IMR-90 (cell line): Measurements from ENCODE around the gene FDX1. TPM values are rescaled to one million over a fixed set of nuclear protein-coding genes. Genes with fewer than 3 reads are reported as not detected.
"Not testable (repeated sequence)": the region's sequence is repeated elsewhere in the genome, so short reads cannot be mapped to it uniquely, and the experiment has no call there.

Experiments used
- ATAC-seq: fragments of 200-7000 bp; cut with Tn5 transposase; 2 replicates; pipeline ENCODE4 v1.9.1; 2020; ENCODE audit warnings: low read depth, mild to moderate bottlenecking, moderate library complexity
- BruUV-seq: library from RNA; stranded (reverse); fragments of 400-500 nt; replicated peaks from 2 replicates; lab custom pipeline; 2021; lab: Mats Ljungman, UMichigan
- CTCF ChIA-PET: fragments of 300-600 bp; formaldehyde crosslinking; extraction: SDS; loops from one replicate; lab custom pipeline; 2021; ENCODE audit warnings: antibody characterized with exemption; lab: Yijun Ruan, JAX
- POLR2A ChIA-PET: fragments of 300-600 bp; sonication (Branson Sonifier 250); formaldehyde crosslinking; loops from one replicate; lab custom pipeline; 2022; ENCODE audit warnings: antibody characterized with exemption; ENCODE audit not compliant: unreplicated experiment; lab: Charles Lee
- DNase-seq: peaks from one replicate; pipeline ENCODE4 v3.0.0; 2013
- H2AFZ ChIP-seq: replicated peaks from 2 replicates; pipeline ENCODE3; 2013; ENCODE audit warnings: low read length, mild to moderate bottlenecking; ENCODE audit not compliant: poor library complexity
- H2AK5ac ChIP-seq: 2 replicates; pipeline ENCODE4 v1.6.1; 2013; ENCODE audit warnings: low read depth, low read length, inconsistent platforms
- H2AK9ac ChIP-seq: replicated peaks from 2 replicates; pipeline ENCODE3; 2013; ENCODE audit warnings: mild to moderate bottlenecking, low read depth, low read length, moderate library complexity; ENCODE audit not compliant: poor library complexity
- H2BK120ac ChIP-seq: 2 replicates; pipeline ENCODE4 v1.6.1; 2013; ENCODE audit warnings: low read depth, low read length, inconsistent platforms
- H2BK15ac ChIP-seq: 3 replicates; pipeline ENCODE4 v1.6.1; 2013; ENCODE audit warnings: low read depth, low read length, inconsistent platforms
- H2BK20ac ChIP-seq: 2 replicates; pipeline ENCODE4 v1.6.1; 2013; ENCODE audit warnings: low read depth, mild to moderate bottlenecking, inconsistent platforms, low read length, moderate library complexity
- H2BK5ac ChIP-seq: 2 replicates; pipeline ENCODE4 v1.6.1; 2013; ENCODE audit warnings: mild to moderate bottlenecking, low read depth, low read length, inconsistent platforms; ENCODE audit not compliant: poor library complexity, severe bottlenecking
- H3K14ac ChIP-seq: replicated peaks from 2 replicates; pipeline ENCODE4 v1.6.1; 2013; ENCODE audit warnings: low read depth, low read length, inconsistent platforms
- H3K18ac ChIP-seq: 2 replicates; pipeline ENCODE4 v1.6.1; 2013; ENCODE audit warnings: low read depth, low read length, control low read depth
- H3K23ac ChIP-seq: 2 replicates; pipeline ENCODE4 v1.6.1; 2013; ENCODE audit warnings: low read depth, low read length, inconsistent platforms
- H3K27ac ChIP-seq: 2 replicates; pipeline ENCODE4 v1.5.1; 2013; ENCODE audit warnings: mild to moderate bottlenecking, control low read depth, low read length; ENCODE audit not compliant: insufficient read depth
- H3K27me3 ChIP-seq: 2 replicates; pipeline ENCODE4 v1.6.1; 2013; ENCODE audit warnings: low read length; ENCODE audit not compliant: control insufficient read depth, insufficient read depth
- H3K36me3 ChIP-seq: 2 replicates; pipeline ENCODE4 v1.6.1; 2013; ENCODE audit warnings: low read length, mixed read lengths; ENCODE audit not compliant: control insufficient read depth, insufficient read depth
- H3K4ac ChIP-seq: 2 replicates; pipeline ENCODE4 v1.6.1; 2013; ENCODE audit warnings: low read depth, low read length, inconsistent platforms
- H3K4me1 ChIP-seq: 2 replicates; pipeline ENCODE4 v1.6.1; 2013; ENCODE audit warnings: low read length, mixed read lengths; ENCODE audit not compliant: control insufficient read depth, insufficient read depth
- H3K4me2 ChIP-seq: 2 replicates; pipeline ENCODE4 v1.6.1; 2013; ENCODE audit warnings: low read depth, mild to moderate bottlenecking, control low read depth, low read length, moderate library complexity
- H3K4me3 ChIP-seq: 2 replicates; pipeline ENCODE4 v1.5.1; 2013; ENCODE audit warnings: low read depth, mild to moderate bottlenecking, control low read depth, low read length, moderate library complexity; ENCODE audit not compliant: insufficient read depth
- H3K56ac ChIP-seq: 2 replicates; pipeline ENCODE4 v1.6.1; 2013; ENCODE audit warnings: low read length, inconsistent platforms; ENCODE audit not compliant: insufficient read depth; ENCODE audit errors: extremely low read depth
- H3K79me1 ChIP-seq, 2 experiments: 2 replicates each; pipeline ENCODE4 v1.6.1; 2013; ENCODE audit warnings: low read length in 2 of 2, inconsistent platforms in 1 of 2, low read depth in 1 of 2
- H3K9ac ChIP-seq: 2 replicates; pipeline ENCODE4 v1.6.1; 2013; ENCODE audit warnings: low read depth, low read length, control low read depth
- H3K9me1 ChIP-seq: 2 replicates; pipeline ENCODE4 v1.6.1; 2013; ENCODE audit warnings: low read length, inconsistent platforms; ENCODE audit not compliant: insufficient read depth
- H3K9me3 ChIP-seq: 2 replicates; pipeline ENCODE4 v1.6.1; 2013; ENCODE audit warnings: low read length; ENCODE audit not compliant: control insufficient read depth, insufficient read depth
- H4K20me1 ChIP-seq: 2 replicates; pipeline ENCODE4 v1.6.1; 2013; ENCODE audit warnings: low read length, inconsistent platforms; ENCODE audit not compliant: insufficient read depth
- H4K5ac ChIP-seq: 2 replicates; pipeline ENCODE4 v1.6.1; 2013; ENCODE audit warnings: mild to moderate bottlenecking, low read depth, low read length, control low read depth
- H4K8ac ChIP-seq, 2 experiments: 2 replicates each; pipeline ENCODE4 v1.6.1; 2013; ENCODE audit warnings: low read depth in 2 of 2, low read length in 2 of 2, control low read depth in 1 of 2, inconsistent platforms in 1 of 2
- H4K91ac ChIP-seq: 2 replicates; pipeline ENCODE4 v1.6.1; 2013; ENCODE audit warnings: low read depth, low read length, inconsistent platforms; ENCODE audit not compliant: insufficient read depth
- WGBS, 2 experiments: methylation state at CpG; one replicate each; pipeline versions ENCODE4 v1.1.5 to v1.1.7; 2013; ENCODE audit warnings: missing lambda C conversion rate in 2 of 2; ENCODE audit not compliant: insufficient read length in 1 of 2; ENCODE audit errors: extremely low coverage in 2 of 2; 5-methylcytosine and 5-hydroxymethylcytosine counted together
- dilution Hi-C: fragments of 300-500 bp; cut with HindIII; formaldehyde crosslinking; loops from one replicate; pipeline ENCODE4 v1.14.3; 2018; ENCODE audit warnings: low sequenced_read_pairs; ENCODE audit not compliant: unreplicated experiment
- in situ Hi-C: fragments of 300-500 bp; cut with MboI; formaldehyde crosslinking; loops from 3 replicates; pipeline ENCODE4 v1.14.3; 2019; ENCODE audit warnings: low sequenced_read_pairs, inconsistent platforms, mixed read lengths
- intact Hi-C: fragments of 100-400 bp; cut with micrococcal nuclease; formaldehyde crosslinking; loops from 2 replicates; pipeline ENCODE4 v1.10.0; 2022
- polyA plus RNA-seq, 3 experiments: library from polyadenylated mRNA; depleted of rRNA; stranded (reverse); fragments of >200 nt; gene quantifications; 2 replicates each; pipeline ENCODE4 v1.2.3, GENCODE V29; 2012; ENCODE audit warnings: low replicate concordance in 1 of 3
- total RNA-seq: library from RNA; depleted of rRNA; stranded (reverse); fragments of >200 nt; gene quantifications from 2 replicates; pipeline ENCODE4 v1.2.3, GENCODE V29; 2012

FDX1 gene
- total and polyA plus RNA-seq, 2 of the 4 experiments (the other 2 are of a cell fraction), result 4.3 to 5.1 TPM

DNA sequence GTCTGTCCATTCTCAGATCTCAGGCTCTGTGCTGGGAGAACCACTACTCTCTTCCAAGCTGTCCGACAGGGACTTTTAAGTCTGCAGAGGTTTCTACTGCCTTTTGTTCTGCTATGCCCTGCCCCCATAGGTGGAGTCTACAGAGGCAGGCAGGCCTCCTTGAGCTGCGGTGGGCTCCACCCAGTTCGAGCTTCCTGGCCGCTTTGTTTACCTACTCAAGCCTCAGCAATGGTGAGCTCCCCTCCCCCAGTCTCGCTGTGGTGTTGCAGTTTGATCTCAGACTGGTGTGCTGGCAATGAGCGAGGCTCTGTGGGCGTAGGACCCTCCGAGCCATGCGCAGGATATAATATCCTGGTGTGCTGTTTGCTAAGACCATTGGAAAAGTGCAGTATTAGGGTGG is 41.5 kb upstream of the FDX1 start:
- H3K56ac ChIP-seq, H3K4me1 ChIP-seq, H3K14ac ChIP-seq, dilution Hi-C loops, H3K18ac ChIP-seq, H3K4me3 ChIP-seq, DNase-seq, in situ Hi-C loops, H4K91ac ChIP-seq, H3K79me1 ChIP-seq, H2BK15ac ChIP-seq, H2BK20ac ChIP-seq, H2AFZ ChIP-seq, H3K9me3 ChIP-seq, CTCF ChIA-PET, H4K8ac ChIP-seq, H3K9me1 ChIP-seq, BruUV-seq, ATAC-seq, H3K23ac ChIP-seq, H3K27me3 ChIP-seq, H2AK9ac ChIP-seq, intact Hi-C loops, H4K5ac ChIP-seq, H2AK5ac ChIP-seq, H3K4me2 ChIP-seq, H3K4ac ChIP-seq, H3K36me3 ChIP-seq, POLR2A ChIA-PET, H4K20me1 ChIP-seq, H2BK5ac ChIP-seq, H3K27ac ChIP-seq, H3K9ac ChIP-seq, H2BK120ac ChIP-seq: not testable (repeated sequence)
- no CpG with 5 or more reads among the region's 9 CpGs for WGBS, 2 experiments
